ENCODE data around the gene TOB2. TPM values are rescaled to one million over a fixed set of nuclear protein-coding genes. Genes with fewer than 3 reads are reported as not detected.

Gene TOB2
- total and polyA plus RNA-seq, 2 donors from 2014 or later: 20.8 to 54.3 TPM

- H3K9ac ChIP-seq (ENCODE audit: low read length in 3 of 3): no peak overlapping the region
- TF ChIP-seq, protein P1, sequence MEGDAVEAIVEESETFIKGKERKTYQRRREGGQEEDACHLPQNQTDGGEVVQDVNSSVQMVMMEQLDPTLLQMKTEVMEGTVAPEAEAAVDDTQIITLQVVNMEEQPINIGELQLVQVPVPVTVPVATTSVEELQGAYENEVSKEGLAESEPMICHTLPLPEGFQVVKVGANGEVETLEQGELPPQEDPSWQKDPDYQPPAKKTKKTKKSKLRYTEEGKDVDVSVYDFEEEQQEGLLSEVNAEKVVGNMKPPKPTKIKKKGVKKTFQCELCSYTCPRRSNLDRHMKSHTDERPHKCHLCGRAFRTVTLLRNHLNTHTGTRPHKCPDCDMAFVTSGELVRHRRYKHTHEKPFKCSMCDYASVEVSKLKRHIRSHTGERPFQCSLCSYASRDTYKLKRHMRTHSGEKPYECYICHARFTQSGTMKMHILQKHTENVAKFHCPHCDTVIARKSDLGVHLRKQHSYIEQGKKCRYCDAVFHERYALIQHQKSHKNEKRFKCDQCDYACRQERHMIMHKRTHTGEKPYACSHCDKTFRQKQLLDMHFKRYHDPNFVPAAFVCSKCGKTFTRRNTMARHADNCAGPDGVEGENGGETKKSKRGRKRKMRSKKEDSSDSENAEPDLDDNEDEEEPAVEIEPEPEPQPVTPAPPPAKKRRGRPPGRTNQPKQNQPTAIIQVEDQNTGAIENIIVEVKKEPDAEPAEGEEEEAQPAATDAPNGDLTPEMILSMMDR (IDR thresholded peaks at IDR 0.05; ENCODE audit: borderline replicate concordance, extremely low read depth, insufficient read depth): no peak
- peaks cover 2 to 14% (median 10%) of the 10 kb centered on the region in 3 donors for H3K36me3 ChIP-seq (ENCODE audit: control insufficient read depth in 2 of 3, insufficient read depth in 3 of 3, low read length in 3 of 3)
- no peaks in the 10 kb centered on the region for H3K27me3 ChIP-seq (ENCODE audit: control insufficient read depth, insufficient read depth, low read length)
- H3K4me1 ChIP-seq (ENCODE audit: control insufficient read depth in 2 of 3, insufficient read depth in 2 of 3, low read depth in 1 of 3, low read length in 3 of 3): no peaks in the 10 kb centered on the region
- H3K4me3 ChIP-seq (ENCODE audit: low read length in 3 of 3): no peak overlapping the region
- DNase-seq (no peak), FAIRE-seq (no peak)
- intact Hi-C loops (cut with DNase I): no loop called here
- H3K27ac ChIP-seq (ENCODE audit: low read depth in 2 of 2, low read length in 2 of 2): no peak overlapping the region
- H3K9me3 ChIP-seq (ENCODE audit: control insufficient read depth in 2 of 3, insufficient read depth in 1 of 3, low read length in 3 of 3): no peaks in the 10 kb centered on the region
Measured at GRCh38 chr22:41458161-41458728, 11.6 kb upstream of the TOB2 start.

DNA sequence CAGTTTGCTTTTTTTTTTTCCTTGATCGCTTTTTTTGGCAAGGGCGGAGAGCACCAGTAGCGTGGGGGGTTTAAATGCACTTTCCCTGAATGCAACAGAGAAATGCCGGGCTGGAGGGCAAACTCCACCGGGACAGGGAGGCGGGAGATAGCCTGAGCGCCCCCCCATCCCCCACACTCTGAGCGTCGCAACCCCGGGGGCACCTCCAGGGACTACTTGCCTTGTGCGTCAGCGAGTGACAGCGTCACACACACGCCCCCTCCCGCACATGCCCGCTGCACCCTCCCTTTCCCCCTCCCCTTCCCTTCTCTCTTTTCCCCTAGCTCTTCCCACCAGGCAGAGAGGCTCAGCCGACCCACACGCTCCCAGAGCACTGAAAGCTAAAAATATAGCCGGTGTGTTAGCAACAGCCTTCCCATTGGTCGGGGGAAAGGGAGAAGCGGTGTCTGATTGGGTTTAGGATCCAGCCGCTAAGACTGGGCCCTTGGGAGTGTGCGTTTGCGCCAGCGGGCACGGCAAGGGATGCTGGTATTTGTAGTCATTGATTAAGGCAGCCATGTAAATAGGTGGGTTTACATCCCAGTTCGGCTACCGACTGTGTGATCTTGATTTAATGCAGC is 1.7 kb upstream of the TOB2 start:
- no peaks in the 10 kb centered on the region for H3K27me3 ChIP-seq (ENCODE audit: control insufficient read depth, insufficient read depth, low read length)
- H3K4me1 ChIP-seq (ENCODE audit: control insufficient read depth in 2 of 3, insufficient read depth in 2 of 3, low read depth in 1 of 3, low read length in 3 of 3): peaks cover 3 to 12% (median 4%) of the 10 kb centered on the region in 3 donors
- H3K9ac ChIP-seq (ENCODE audit: low read length in 3 of 3): peak overlapping the region; percentile 66 to 100 (median 77)
- H3K27ac ChIP-seq (ENCODE audit: low read depth in 2 of 2, low read length in 2 of 2): peak overlapping the region; percentile 97 to 100
- DNase-seq: peak; percentile 98 to 100 (median 99)
- TF ChIP-seq, protein P1 (IDR thresholded peaks at IDR 0.05; ENCODE audit: borderline replicate concordance, extremely low read depth, insufficient read depth): no peak
- intact Hi-C loops (cut with DNase I): no loop called here
- H3K4me3 ChIP-seq (ENCODE audit: low read length in 3 of 3): peak overlapping the region; percentile 81 to 97 (median 96)
- FAIRE-seq: peak; percentile 98
- no peaks in the 10 kb centered on the region for H3K36me3 ChIP-seq (ENCODE audit: control insufficient read depth in 2 of 3, insufficient read depth in 3 of 3, low read length in 3 of 3)
- no peaks in the 10 kb centered on the region for H3K9me3 ChIP-seq (ENCODE audit: control insufficient read depth in 2 of 3, insufficient read depth in 1 of 3, low read length in 3 of 3)

- Histone ChIP-seq H3K27ac (ENCODE audit: low read depth in 2 of 2, low read length in 2 of 2) (peak overlapping the region; percentile 97 to 100), H3K4me3 (ENCODE audit: low read length in 3 of 3) (peak overlapping the region; percentile 81 to 97 (median 96)), H3K36me3 (ENCODE audit: control insufficient read depth in 2 of 3, insufficient read depth in 3 of 3, low read length in 3 of 3) (peaks cover 0 to 5% (median 0%) of the 10 kb centered on the region in 3 donors), H3K4me1 (ENCODE audit: control insufficient read depth in 2 of 3, insufficient read depth in 2 of 3, low read depth in 1 of 3, low read length in 3 of 3) (peaks cover 3 to 16% (median 10%) of the 10 kb centered on the region in 3 donors), H3K9me3 (ENCODE audit: control insufficient read depth in 2 of 3, insufficient read depth in 1 of 3, low read length in 3 of 3) (no peaks in the 10 kb centered on the region), H3K9ac (ENCODE audit: low read length in 3 of 3) (peak overlapping the region; percentile 66 to 100 (median 77)), H3K27me3 (ENCODE audit: control insufficient read depth, insufficient read depth, low read length) (no peaks in the 10 kb centered on the region)
- intact Hi-C loops (cut with DNase I): no loop called here
- DNase-seq (peak; percentile 80 to 91 (median 90)), FAIRE-seq (no peak)
- TF ChIP-seq, protein P1 (IDR thresholded peaks at IDR 0.05; ENCODE audit: borderline replicate concordance, extremely low read depth, insufficient read depth): no peak
Measured at GRCh38 chr22:41447435-41448188, 1.0 kb upstream of the TOB2 start.

Measured in kidney (tissue), 14 donors.